Heart right ventricle (tissue), 16 donors: ENCODE data around the gene GAS2L1. TPM values are rescaled to one million over a fixed set of nuclear protein-coding genes. Genes with fewer than 3 reads are reported as not detected.
A peak's percentile ranks its signal among the peaks of the same experiment; 100 is the strongest.

Experiments used
- ATAC-seq, 8 donors: fragments of 200-7000 bp; cut with Tn5 transposase; one replicate each; pipeline ENCODE4 v1.9.1; 2020; ENCODE audit warnings: mild to moderate bottlenecking in 8 of 8, moderate library complexity in 8 of 8, moderate number of reproducible peaks in 1 of 8
- DNase-seq, 2 donors: peaks; one replicate each; pipeline ENCODE4 v3.0.0-alpha.2; 2020
- H3K27ac ChIP-seq, 10 donors: fragments of 200-600 bp; sonication (generic) in 2 of 10; one replicate each; pipeline versions ENCODE4 v1.5.0 to v1.8.0; 2020 to 2022; ENCODE audit warnings: mild to moderate bottlenecking in 3 of 10
- H3K27me3 ChIP-seq, 7 donors: fragments of 200-600 bp; one replicate each; pipeline ENCODE4 v1.8.0; 2021 to 2022; ENCODE audit warnings: mild to moderate bottlenecking in 2 of 7
- H3K36me3 ChIP-seq, 9 donors: fragments of 200-600 bp; sonication (generic) in 1 of 9; one replicate each; pipeline versions ENCODE4 v1.5.0 to v1.8.0; 2020 to 2022; ENCODE audit warnings: mild to moderate bottlenecking in 2 of 9
- H3K4me1 ChIP-seq, 9 donors: fragments of 200-600 bp; sonication (generic) in 1 of 9; one replicate each; pipeline versions ENCODE4 v1.5.0 to v1.8.0; 2020 to 2022; ENCODE audit warnings: mild to moderate bottlenecking in 4 of 9
- H3K4me3 ChIP-seq, 10 donors: fragments of 200-600 bp; sonication (generic) in 2 of 10; one replicate each; pipeline versions ENCODE4 v1.5.0 to v1.8.0; 2020 to 2022; ENCODE audit warnings: mild to moderate bottlenecking in 7 of 10, moderate library complexity in 2 of 10
- H3K9me3 ChIP-seq, 11 donors: fragments of 200-600 bp in 10 of 11; sonication (generic) in 2 of 11; one replicate each; pipeline versions ENCODE4 v1.5.0 to v1.8.0; 2013 to 2022; ENCODE audit warnings: mild to moderate bottlenecking in 2 of 11, control low read depth in 1 of 11, moderate library complexity in 1 of 11
- CTCF ChIP-seq, 9 donors: fragments of 200-600 bp; sonication (generic) in 2 of 9; IDR thresholded peaks; one replicate each; pipeline versions ENCODE4 v1.5.0 to v1.8.0; 2021 to 2022; ENCODE audit warnings: antibody characterized with exemption in 9 of 9, mild to moderate bottlenecking in 5 of 9, moderate library complexity in 1 of 9
- WGBS, 2 donors: extraction: QIAGEN DNeasy Blood & Tissue Kit; methylation state at CpG; one replicate each; pipeline ENCODE4 v1.1.7; 2013; ENCODE audit warnings: inconsistent platforms in 1 of 2; 5-methylcytosine and 5-hydroxymethylcytosine counted together
- intact Hi-C, 10 donors: fragments of 100-400 bp; cut with DNase I; formaldehyde crosslinking; loops; one replicate each; pipeline versions ENCODE4 v1.11.1 to v1.14.2; 2022
- polyA plus RNA-seq, 2 donors: library from polyadenylated mRNA; stranded (reverse); fragments of 200-250 nt; gene quantifications; one replicate each; pipeline ENCODE4 v1.2.3, GENCODE V29; 2013
- total RNA-seq, 10 donors: library from RNA; stranded (reverse); fragmentation: NEBNext Ultra II Directional in 3 of 10; extraction: Animal tissue kit (Norgen Biotek cat#: 25700) in 3 of 10; gene quantifications; one replicate each; pipeline versions ENCODE4 v1.2.1 to v1.2.4, GENCODE V29; 2021 to 2023
- donor health status: Arrhythmogenic right ventricular cardiomyopathy.
- donor health status: ischemic (EF 13 %, LVEDD 7.1; RV severe dilation, severe dysfunction).
- donor health status: healthy with polysubstance abuse.
- donor health status: DM: no; HTN: yes; CAD: no.
- donor health status: DM: no; HTN: no; CAD: no.
- donor health status: ischemic (EF 25% LVEDD 6.9; RV normal size, moderate dysfunction).
- donor health status: ischemic (EF 25% LVEDD 5.7; RV mildly dilated, moderate dysfunction).
- donor health status: healthy.
- donor health status: DM: yes; HTN: yes; CAD: no.
- donor health status: Ischemic cardiomyopathy.
- donor health status: ischemic (EF 35%, LVEDD 5.7; RV mildly dilated, moderate dysfunction).
- donor health status: nonischemic (EF 11% LVEDD 7.7; RV severe dilation, severe dysfunction).
- donor health status: DM: yes; HTN: yes; CAD: no.
- donor health status: PGD.
- donor health status: ischemic (EF 29% LVEDD 5.4; RV normal size, mild dysfunction).
- donor health status: nonischemic (EF 23%, LVEDD 6.1; RV moderate dilation, normal function).

Gene GAS2L1
- total and polyA plus RNA-seq, 12 donors, result 10.9 to 45.0 (median 15.0) TPM

GRCh38 chr22:29327089-29327764, 20.8 kb downstream of the GAS2L1 start:
- ATAC-seq, result peak in 2 of 8 donors; percentile 3 to 10
- Histone ChIP-seq H3K4me1 (peaks cover 0 to 14% (median 10%) of the 10 kb centered on the region in 9 donors), H3K9me3 (no peaks in the 10 kb centered on the region), H3K27ac (no peak overlapping the region), H3K27me3 (no peaks in the 10 kb centered on the region), H3K36me3 (peaks cover 0 to 63% (median 27%) of the 10 kb centered on the region in 9 donors), H3K4me3 (no peak overlapping the region)
- 84 to 91% methylated on average over 15 of the region's 15 CpGs for WGBS, 2 donors
- TF ChIP-seq CTCF (IDR thresholded peaks at IDR 0.05), result no peak
- intact Hi-C loops, result no loop called here
- no peak for DNase-seq

GRCh38 chr22:29328055-29328454, 21.6 kb downstream of the GAS2L1 start:
- 91 to 94% methylated on average over 5 of the region's 5 CpGs for WGBS, 2 donors
- intact Hi-C loops, result no loop called here
- ATAC-seq (peak in 1 of 8 donors; percentile 4), DNase-seq (no peak)
- Histone ChIP-seq H3K4me3 (no peak overlapping the region), H3K4me1 (peaks cover 0 to 14% (median 10%) of the 10 kb centered on the region in 9 donors), H3K36me3 (peaks cover 0 to 71% (median 27%) of the 10 kb centered on the region in 9 donors), H3K27ac (no peak overlapping the region), H3K27me3 (no peaks in the 10 kb centered on the region), H3K9me3 (no peaks in the 10 kb centered on the region)
- no peak for TF ChIP-seq CTCF (IDR thresholded peaks at IDR 0.05)

- Histone ChIP-seq H3K27me3 (no peaks in the 10 kb centered on the region), H3K36me3 (peaks cover 0 to 79% (median 27%) of the 10 kb centered on the region in 9 donors), H3K27ac (peak overlapping the region in 2 of 10 donors; percentile 22 to 34), H3K9me3 (no peaks in the 10 kb centered on the region), H3K4me3 (no peak overlapping the region), H3K4me1 (peaks cover 0 to 14% (median 10%) of the 10 kb centered on the region in 9 donors)
- intact Hi-C loops, result no loop called here
- peak in 2 of 8 donors; percentile 7 to 10 for ATAC-seq
- no peak for DNase-seq
- TF ChIP-seq CTCF (IDR thresholded peaks at IDR 0.05), result no peak
- 80 to 82% methylated on average over 34 of the region's 34 CpGs for WGBS, 2 donors
These were observed 22.4 kb downstream of the GAS2L1 start for GRCh38 chr22:29328566-29329500.

- H3K27ac ChIP-seq, result peak overlapping the region in 1 of 10 donors; percentile 39
- H3K27me3 ChIP-seq, result no peaks in the 10 kb centered on the region
- TF ChIP-seq CTCF (IDR thresholded peaks at IDR 0.05), result no peak
- peaks cover 0 to 87% (median 28%) of the 10 kb centered on the region in 9 donors for H3K36me3 ChIP-seq
- no peak for DNase-seq
- 81 to 86% methylated on average over 11 of the region's 11 CpGs for WGBS, 2 donors
- no peak for ATAC-seq
- H3K4me1 ChIP-seq, result peaks cover 0 to 14% (median 10%) of the 10 kb centered on the region in 9 donors
- intact Hi-C loops, result no loop called here
- H3K9me3 ChIP-seq, result no peaks in the 10 kb centered on the region
- no peak overlapping the region for H3K4me3 ChIP-seq
These were observed 23.1 kb downstream of the GAS2L1 start for GRCh38 chr22:29329581-29329980.
